IMR-90 (cell line): ENCODE results near the gene ASTN2. TPM values are rescaled to one million over a fixed set of nuclear protein-coding genes. Genes with fewer than 3 reads are reported as not detected.

Experiments used
- ATAC-seq: fragments of 200-7000 bp; cut with Tn5 transposase; 2 replicates; pipeline ENCODE4 v1.9.1; 2020; ENCODE audit warnings: low read depth, mild to moderate bottlenecking, moderate library complexity
- BruUV-seq: library from RNA; stranded (reverse); fragments of 400-500 nt; replicated peaks from 2 replicates; lab custom pipeline; 2021; lab: Mats Ljungman, UMichigan
- CTCF ChIA-PET: fragments of 300-600 bp; formaldehyde crosslinking; extraction: SDS; loops from one replicate; lab custom pipeline; 2021; ENCODE audit warnings: antibody characterized with exemption; lab: Yijun Ruan, JAX
- POLR2A ChIA-PET: fragments of 300-600 bp; sonication (Branson Sonifier 250); formaldehyde crosslinking; loops from one replicate; lab custom pipeline; 2022; ENCODE audit warnings: antibody characterized with exemption; ENCODE audit not compliant: unreplicated experiment; lab: Charles Lee
- DNase-seq: peaks from one replicate; pipeline ENCODE4 v3.0.0; 2013
- H2AFZ ChIP-seq: replicated peaks from 2 replicates; pipeline ENCODE3; 2013; ENCODE audit warnings: low read length, mild to moderate bottlenecking; ENCODE audit not compliant: poor library complexity
- H2AK5ac ChIP-seq: 2 replicates; pipeline ENCODE4 v1.6.1; 2013; ENCODE audit warnings: low read depth, low read length, inconsistent platforms
- H2AK9ac ChIP-seq: replicated peaks from 2 replicates; pipeline ENCODE3; 2013; ENCODE audit warnings: mild to moderate bottlenecking, low read depth, low read length, moderate library complexity; ENCODE audit not compliant: poor library complexity
- H2BK120ac ChIP-seq: 2 replicates; pipeline ENCODE4 v1.6.1; 2013; ENCODE audit warnings: low read depth, low read length, inconsistent platforms
- H2BK15ac ChIP-seq: 3 replicates; pipeline ENCODE4 v1.6.1; 2013; ENCODE audit warnings: low read depth, low read length, inconsistent platforms
- H2BK20ac ChIP-seq: 2 replicates; pipeline ENCODE4 v1.6.1; 2013; ENCODE audit warnings: low read depth, mild to moderate bottlenecking, inconsistent platforms, low read length, moderate library complexity
- H2BK5ac ChIP-seq: 2 replicates; pipeline ENCODE4 v1.6.1; 2013; ENCODE audit warnings: mild to moderate bottlenecking, low read depth, low read length, inconsistent platforms; ENCODE audit not compliant: poor library complexity, severe bottlenecking
- H3K14ac ChIP-seq: replicated peaks from 2 replicates; pipeline ENCODE4 v1.6.1; 2013; ENCODE audit warnings: low read depth, low read length, inconsistent platforms
- H3K18ac ChIP-seq: 2 replicates; pipeline ENCODE4 v1.6.1; 2013; ENCODE audit warnings: low read depth, low read length, control low read depth
- H3K23ac ChIP-seq: 2 replicates; pipeline ENCODE4 v1.6.1; 2013; ENCODE audit warnings: low read depth, low read length, inconsistent platforms
- H3K27ac ChIP-seq: 2 replicates; pipeline ENCODE4 v1.5.1; 2013; ENCODE audit warnings: mild to moderate bottlenecking, control low read depth, low read length; ENCODE audit not compliant: insufficient read depth
- H3K27me3 ChIP-seq: 2 replicates; pipeline ENCODE4 v1.6.1; 2013; ENCODE audit warnings: low read length; ENCODE audit not compliant: control insufficient read depth, insufficient read depth
- H3K36me3 ChIP-seq: 2 replicates; pipeline ENCODE4 v1.6.1; 2013; ENCODE audit warnings: low read length, mixed read lengths; ENCODE audit not compliant: control insufficient read depth, insufficient read depth
- H3K4ac ChIP-seq: 2 replicates; pipeline ENCODE4 v1.6.1; 2013; ENCODE audit warnings: low read depth, low read length, inconsistent platforms
- H3K4me1 ChIP-seq: 2 replicates; pipeline ENCODE4 v1.6.1; 2013; ENCODE audit warnings: low read length, mixed read lengths; ENCODE audit not compliant: control insufficient read depth, insufficient read depth
- H3K4me2 ChIP-seq: 2 replicates; pipeline ENCODE4 v1.6.1; 2013; ENCODE audit warnings: low read depth, mild to moderate bottlenecking, control low read depth, low read length, moderate library complexity
- H3K4me3 ChIP-seq: 2 replicates; pipeline ENCODE4 v1.5.1; 2013; ENCODE audit warnings: low read depth, mild to moderate bottlenecking, control low read depth, low read length, moderate library complexity; ENCODE audit not compliant: insufficient read depth
- H3K56ac ChIP-seq: 2 replicates; pipeline ENCODE4 v1.6.1; 2013; ENCODE audit warnings: low read length, inconsistent platforms; ENCODE audit not compliant: insufficient read depth; ENCODE audit errors: extremely low read depth
- H3K79me1 ChIP-seq, 2 experiments: 2 replicates each; pipeline ENCODE4 v1.6.1; 2013; ENCODE audit warnings: low read length in 2 of 2, inconsistent platforms in 1 of 2, low read depth in 1 of 2
- H3K9ac ChIP-seq: 2 replicates; pipeline ENCODE4 v1.6.1; 2013; ENCODE audit warnings: low read depth, low read length, control low read depth
- H3K9me1 ChIP-seq: 2 replicates; pipeline ENCODE4 v1.6.1; 2013; ENCODE audit warnings: low read length, inconsistent platforms; ENCODE audit not compliant: insufficient read depth
- H3K9me3 ChIP-seq: 2 replicates; pipeline ENCODE4 v1.6.1; 2013; ENCODE audit warnings: low read length; ENCODE audit not compliant: control insufficient read depth, insufficient read depth
- H4K20me1 ChIP-seq: 2 replicates; pipeline ENCODE4 v1.6.1; 2013; ENCODE audit warnings: low read length, inconsistent platforms; ENCODE audit not compliant: insufficient read depth
- H4K5ac ChIP-seq: 2 replicates; pipeline ENCODE4 v1.6.1; 2013; ENCODE audit warnings: mild to moderate bottlenecking, low read depth, low read length, control low read depth
- H4K8ac ChIP-seq, 2 experiments: 2 replicates each; pipeline ENCODE4 v1.6.1; 2013; ENCODE audit warnings: low read depth in 2 of 2, low read length in 2 of 2, control low read depth in 1 of 2, inconsistent platforms in 1 of 2
- H4K91ac ChIP-seq: 2 replicates; pipeline ENCODE4 v1.6.1; 2013; ENCODE audit warnings: low read depth, low read length, inconsistent platforms; ENCODE audit not compliant: insufficient read depth
- CEBPB ChIP-seq: IDR thresholded peaks from 2 replicates; pipeline ENCODE4 v1.6.1; 2012; ENCODE audit warnings: low read depth, low read length, improper control_type of control experiment
- CHD1 ChIP-seq: IDR thresholded peaks from 2 replicates; pipeline ENCODE4 v1.6.1; 2012; ENCODE audit warnings: low read depth, low read length, improper control_type of control experiment
- MAZ ChIP-seq: IDR thresholded peaks from 2 replicates; pipeline ENCODE4 v1.6.1; 2012; ENCODE audit warnings: low read depth, mild to moderate bottlenecking, low read length, improper control_type of control experiment, moderate library complexity, borderline replicate concordance
- NFE2L2 ChIP-seq: fragments of 150-350 bp; IDR thresholded peaks from 2 replicates; pipeline ENCODE4 v1.6.1; 2016; ENCODE audit warnings: low read depth, mild to moderate bottlenecking, low read length
- POLR2A ChIP-seq: IDR thresholded peaks from 2 replicates; pipeline ENCODE4 v1.6.1; 2012; ENCODE audit warnings: mild to moderate bottlenecking, low read depth, low read length
- WGBS, 2 experiments: methylation state at CpG; one replicate each; pipeline versions ENCODE4 v1.1.5 to v1.1.7; 2013; ENCODE audit warnings: missing lambda C conversion rate in 2 of 2; ENCODE audit not compliant: insufficient read length in 1 of 2; ENCODE audit errors: extremely low coverage in 2 of 2; 5-methylcytosine and 5-hydroxymethylcytosine counted together
- dilution Hi-C: fragments of 300-500 bp; cut with HindIII; formaldehyde crosslinking; loops from one replicate; pipeline ENCODE4 v1.14.3; 2018; ENCODE audit warnings: low sequenced_read_pairs; ENCODE audit not compliant: unreplicated experiment
- in situ Hi-C: fragments of 300-500 bp; cut with MboI; formaldehyde crosslinking; loops from 3 replicates; pipeline ENCODE4 v1.14.3; 2019; ENCODE audit warnings: low sequenced_read_pairs, inconsistent platforms, mixed read lengths
- intact Hi-C: fragments of 100-400 bp; cut with micrococcal nuclease; formaldehyde crosslinking; loops from 2 replicates; pipeline ENCODE4 v1.10.0; 2022
- polyA plus RNA-seq, 3 experiments: library from polyadenylated mRNA; depleted of rRNA; stranded (reverse); fragments of >200 nt; gene quantifications; 2 replicates each; pipeline ENCODE4 v1.2.3, GENCODE V29; 2012; ENCODE audit warnings: low replicate concordance in 1 of 3
- total RNA-seq: library from RNA; depleted of rRNA; stranded (reverse); fragments of >200 nt; gene quantifications from 2 replicates; pipeline ENCODE4 v1.2.3, GENCODE V29; 2012
- TF ChIP-seq, protein P1 (sequence below): conservative IDR thresholded peaks from 2 replicates; pipeline ENCODE4 v1.5.1; 2012; ENCODE audit warnings: mild to moderate bottlenecking, low read depth, low read length, improper control_type of control experiment
- TF ChIP-seq, protein P2 (sequence below): fragments of 150-350 bp; IDR thresholded peaks from 2 replicates; pipeline ENCODE4 v1.6.1; 2016; ENCODE audit warnings: low read depth, mild to moderate bottlenecking, low read length, moderate library complexity, borderline replicate concordance
- TF ChIP-seq, protein P3 (sequence below): fragments of 150-350 bp; IDR thresholded peaks from 2 replicates; pipeline ENCODE4 v1.6.1; 2017; ENCODE audit warnings: mild to moderate bottlenecking, antibody characterized with exemption, low read length, low read depth

ASTN2 gene
- total and polyA plus RNA-seq, 2 of the 4 experiments (the other 2 are of a cell fraction): 3.8 to 6.8 TPM

DNA sequence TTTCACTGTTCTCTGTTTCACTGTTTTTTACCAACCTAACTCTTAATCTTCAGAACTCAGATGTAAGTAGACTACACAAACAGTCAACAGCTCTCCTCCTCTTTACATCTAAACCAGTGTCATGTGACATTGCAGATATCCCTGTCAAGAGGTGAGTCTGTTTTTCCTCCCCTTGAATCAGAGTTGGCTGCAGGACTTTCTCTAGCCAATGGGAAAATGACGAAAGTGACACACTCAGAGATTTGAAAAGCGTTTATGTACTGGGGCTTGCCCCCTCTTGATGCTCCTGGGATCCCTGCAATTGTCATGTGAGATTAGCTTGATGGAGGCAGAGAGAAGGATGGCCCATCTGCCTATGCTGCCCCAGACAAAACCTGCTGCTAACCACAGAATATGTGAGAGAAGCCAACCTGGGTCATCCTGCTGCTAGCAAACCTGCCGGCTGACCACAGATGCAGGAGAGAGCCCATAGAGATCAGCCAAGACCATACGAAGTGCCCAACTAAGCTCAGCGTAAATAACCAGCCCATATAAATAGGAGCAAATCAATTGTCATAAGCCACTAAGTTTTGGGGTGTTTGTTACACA lies 111.1 kb downstream of the ASTN2 start:
- no peak overlapping the region for H3K27ac ChIP-seq
- no peak overlapping the region for H3K18ac ChIP-seq
- WGBS, 2 experiments: no CpG with 5 or more reads among the region's 5 CpGs
- H3K36me3 ChIP-seq: no peaks in the 10 kb centered on the region
- no peak overlapping the region for H2BK20ac ChIP-seq
- H4K20me1 ChIP-seq: no peaks in the 10 kb centered on the region
- H3K4me1 ChIP-seq: no peaks in the 10 kb centered on the region
- BruUV-seq: no TSS peak
- no peak overlapping the region for H4K91ac ChIP-seq
- peaks cover 6% of the 10 kb centered on the region; the same call in 1 of the 2 replicates for H3K9me3 ChIP-seq
- no peak for DNase-seq
- no peak overlapping the region for H2AFZ ChIP-seq
- H3K23ac ChIP-seq: no peak overlapping the region
- H3K27me3 ChIP-seq: no peaks in the 10 kb centered on the region
- H3K4me3 ChIP-seq: no peak overlapping the region
- no peak overlapping the region for H3K56ac ChIP-seq
- no peaks in the 10 kb centered on the region for H3K79me1 ChIP-seq
- no peak overlapping the region for H3K9ac ChIP-seq
- no peaks in the 10 kb centered on the region for H3K9me1 ChIP-seq
- no peak overlapping the region for H2AK9ac ChIP-seq
- no peak overlapping the region for H3K4me2 ChIP-seq
- no peak overlapping the region for H2BK15ac ChIP-seq
- no peak for TF ChIP-seq POLR2A
- TF ChIP-seq MAZ: no peak
- TF ChIP-seq, protein P1, sequence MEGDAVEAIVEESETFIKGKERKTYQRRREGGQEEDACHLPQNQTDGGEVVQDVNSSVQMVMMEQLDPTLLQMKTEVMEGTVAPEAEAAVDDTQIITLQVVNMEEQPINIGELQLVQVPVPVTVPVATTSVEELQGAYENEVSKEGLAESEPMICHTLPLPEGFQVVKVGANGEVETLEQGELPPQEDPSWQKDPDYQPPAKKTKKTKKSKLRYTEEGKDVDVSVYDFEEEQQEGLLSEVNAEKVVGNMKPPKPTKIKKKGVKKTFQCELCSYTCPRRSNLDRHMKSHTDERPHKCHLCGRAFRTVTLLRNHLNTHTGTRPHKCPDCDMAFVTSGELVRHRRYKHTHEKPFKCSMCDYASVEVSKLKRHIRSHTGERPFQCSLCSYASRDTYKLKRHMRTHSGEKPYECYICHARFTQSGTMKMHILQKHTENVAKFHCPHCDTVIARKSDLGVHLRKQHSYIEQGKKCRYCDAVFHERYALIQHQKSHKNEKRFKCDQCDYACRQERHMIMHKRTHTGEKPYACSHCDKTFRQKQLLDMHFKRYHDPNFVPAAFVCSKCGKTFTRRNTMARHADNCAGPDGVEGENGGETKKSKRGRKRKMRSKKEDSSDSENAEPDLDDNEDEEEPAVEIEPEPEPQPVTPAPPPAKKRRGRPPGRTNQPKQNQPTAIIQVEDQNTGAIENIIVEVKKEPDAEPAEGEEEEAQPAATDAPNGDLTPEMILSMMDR: no peak
- TF ChIP-seq, protein P2, sequence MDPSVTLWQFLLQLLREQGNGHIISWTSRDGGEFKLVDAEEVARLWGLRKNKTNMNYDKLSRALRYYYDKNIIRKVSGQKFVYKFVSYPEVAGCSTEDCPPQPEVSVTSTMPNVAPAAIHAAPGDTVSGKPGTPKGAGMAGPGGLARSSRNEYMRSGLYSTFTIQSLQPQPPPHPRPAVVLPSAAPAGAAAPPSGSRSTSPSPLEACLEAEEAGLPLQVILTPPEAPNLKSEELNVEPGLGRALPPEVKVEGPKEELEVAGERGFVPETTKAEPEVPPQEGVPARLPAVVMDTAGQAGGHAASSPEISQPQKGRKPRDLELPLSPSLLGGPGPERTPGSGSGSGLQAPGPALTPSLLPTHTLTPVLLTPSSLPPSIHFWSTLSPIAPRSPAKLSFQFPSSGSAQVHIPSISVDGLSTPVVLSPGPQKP: no peak
- TF ChIP-seq CHD1: no peak
- no peak for TF ChIP-seq NFE2L2
- TF ChIP-seq CEBPB: no peak
- TF ChIP-seq, protein P3, sequence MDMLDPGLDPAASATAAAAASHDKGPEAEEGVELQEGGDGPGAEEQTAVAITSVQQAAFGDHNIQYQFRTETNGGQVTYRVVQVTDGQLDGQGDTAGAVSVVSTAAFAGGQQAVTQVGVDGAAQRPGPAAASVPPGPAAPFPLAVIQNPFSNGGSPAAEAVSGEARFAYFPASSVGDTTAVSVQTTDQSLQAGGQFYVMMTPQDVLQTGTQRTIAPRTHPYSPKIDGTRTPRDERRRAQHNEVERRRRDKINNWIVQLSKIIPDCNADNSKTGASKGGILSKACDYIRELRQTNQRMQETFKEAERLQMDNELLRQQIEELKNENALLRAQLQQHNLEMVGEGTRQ: no peak
- H4K8ac ChIP-seq: no peak overlapping the region
- in situ Hi-C loops: no loop called here
- dilution Hi-C loops: no loop called here
- no peak overlapping the region for H2AK5ac ChIP-seq
- no peak overlapping the region for H3K4ac ChIP-seq
- CTCF ChIA-PET: no interaction called here
- no peak overlapping the region for H2BK120ac ChIP-seq
- intact Hi-C loops: no loop called here
- no peak overlapping the region for H3K14ac ChIP-seq
- ATAC-seq: no peak
- no peak overlapping the region for H2BK5ac ChIP-seq
- POLR2A ChIA-PET: no interaction called here
- H4K5ac ChIP-seq: no peak overlapping the region
